Ectodermal cell (in vitro differentiated cells): ENCODE measurements around the gene SRRD.

ENCODE experiments used
- H3K27ac ChIP-seq: 2 replicates; pipeline ENCODE4 v1.7.0; 2013; ENCODE audit warnings: mild to moderate bottlenecking, low read depth, low read length; ENCODE audit not compliant: insufficient read depth, poor library complexity, severe bottlenecking
- H3K27me3 ChIP-seq: 2 replicates; pipeline ENCODE4 v1.7.0; 2013; ENCODE audit warnings: mild to moderate bottlenecking, low read length; ENCODE audit not compliant: insufficient read depth, control insufficient read depth, poor library complexity, severe bottlenecking
- H3K36me3 ChIP-seq: one replicate; pipeline ENCODE4 v1.7.0; 2013; ENCODE audit warnings: low read length; ENCODE audit not compliant: control insufficient read depth, insufficient read depth
- H3K4me1 ChIP-seq: one replicate; pipeline ENCODE4 v1.7.0; 2013; ENCODE audit warnings: low read length; ENCODE audit not compliant: control insufficient read depth, insufficient read depth
- H3K4me3 ChIP-seq: 2 replicates; pipeline ENCODE4 v1.7.0; 2013; ENCODE audit warnings: low read depth, low read length, control low read depth; ENCODE audit not compliant: insufficient read depth
- H3K9me3 ChIP-seq: 2 replicates; pipeline ENCODE4 v1.7.0; 2013; ENCODE audit warnings: mild to moderate bottlenecking, low read length, moderate library complexity; ENCODE audit not compliant: control insufficient read depth
- WGBS, 2 experiments: methylation state at CpG; one replicate each; pipeline ENCODE4 v1.1.7; 2013; ENCODE audit warnings: missing lambda C conversion rate in 2 of 2; 5-methylcytosine and 5-hydroxymethylcytosine counted together

The SRRD gene

DNA sequence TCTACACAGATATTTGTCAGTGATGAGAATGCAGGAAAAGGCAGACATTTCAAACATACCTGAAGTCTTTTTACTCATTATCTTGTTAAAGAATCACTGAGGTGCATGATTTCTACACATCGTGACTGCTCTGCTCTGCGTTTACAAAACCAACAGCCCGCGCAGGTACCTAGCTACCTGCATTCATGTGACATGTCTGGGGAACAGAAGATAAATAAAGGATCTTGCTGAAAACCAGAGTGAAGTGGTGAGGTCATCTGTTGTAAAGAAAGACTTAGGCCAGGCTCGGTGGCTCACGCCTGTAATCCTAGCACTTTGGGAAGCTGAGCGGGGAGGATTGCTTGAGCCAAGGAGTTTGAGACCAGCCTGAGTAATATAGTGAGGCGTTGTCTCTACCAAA is 38.9 kb upstream of the SRRD start:
- Histone ChIP-seq H3K27me3 (no peaks in the 10 kb centered on the region), H3K27ac (no peak overlapping the region), H3K9me3 (no peaks in the 10 kb centered on the region), H3K4me3 (no peak overlapping the region), H3K4me1 (no peaks in the 10 kb centered on the region), H3K36me3 (no peaks in the 10 kb centered on the region)
- 94 to 96% methylated on average over 8 of the region's 8 CpGs for WGBS, 2 experiments

DNA sequence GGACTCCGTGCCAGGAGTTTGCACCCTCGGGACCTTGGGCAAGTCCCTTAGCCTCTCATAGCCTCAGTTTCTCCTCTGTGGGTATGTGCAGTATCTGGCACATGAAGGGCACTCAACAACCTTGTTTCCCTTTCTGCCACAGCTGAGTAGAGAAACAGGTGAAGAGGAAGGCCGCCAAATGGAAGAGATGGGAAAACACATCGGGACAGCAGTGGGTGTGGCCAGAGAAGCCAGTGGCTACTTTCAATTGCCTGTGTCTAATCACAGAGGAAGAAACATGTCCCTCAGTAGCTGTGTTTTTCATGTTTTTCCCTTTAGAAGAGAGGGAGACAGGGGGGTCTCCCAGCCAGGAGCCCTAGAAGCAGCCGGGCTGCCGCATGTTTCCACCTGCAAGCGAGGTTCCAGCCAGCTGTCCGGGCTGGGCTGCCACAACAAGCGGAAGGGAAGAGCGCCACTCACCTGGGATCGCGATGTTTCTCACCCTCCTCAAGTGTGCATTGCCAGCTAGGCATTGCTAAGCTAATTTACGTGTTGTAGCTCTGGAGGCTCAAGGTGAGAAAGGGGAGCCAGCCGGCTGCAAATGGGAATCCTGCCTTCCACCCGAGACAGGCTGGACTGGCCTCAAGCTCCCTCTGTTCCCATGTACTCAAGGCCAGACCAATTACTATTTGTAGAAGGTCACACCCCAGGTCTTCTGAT is 38.0 kb upstream of the SRRD start:
- no peaks in the 10 kb centered on the region for H3K36me3 ChIP-seq
- no peak overlapping the region for H3K27ac ChIP-seq
- H3K4me3 ChIP-seq: no peak overlapping the region
- H3K4me1 ChIP-seq: no peaks in the 10 kb centered on the region
- 89 to 92% methylated on average over 15 of the region's 15 CpGs for WGBS, 2 experiments
- no peaks in the 10 kb centered on the region for H3K9me3 ChIP-seq
- no peaks in the 10 kb centered on the region for H3K27me3 ChIP-seq

DNA sequence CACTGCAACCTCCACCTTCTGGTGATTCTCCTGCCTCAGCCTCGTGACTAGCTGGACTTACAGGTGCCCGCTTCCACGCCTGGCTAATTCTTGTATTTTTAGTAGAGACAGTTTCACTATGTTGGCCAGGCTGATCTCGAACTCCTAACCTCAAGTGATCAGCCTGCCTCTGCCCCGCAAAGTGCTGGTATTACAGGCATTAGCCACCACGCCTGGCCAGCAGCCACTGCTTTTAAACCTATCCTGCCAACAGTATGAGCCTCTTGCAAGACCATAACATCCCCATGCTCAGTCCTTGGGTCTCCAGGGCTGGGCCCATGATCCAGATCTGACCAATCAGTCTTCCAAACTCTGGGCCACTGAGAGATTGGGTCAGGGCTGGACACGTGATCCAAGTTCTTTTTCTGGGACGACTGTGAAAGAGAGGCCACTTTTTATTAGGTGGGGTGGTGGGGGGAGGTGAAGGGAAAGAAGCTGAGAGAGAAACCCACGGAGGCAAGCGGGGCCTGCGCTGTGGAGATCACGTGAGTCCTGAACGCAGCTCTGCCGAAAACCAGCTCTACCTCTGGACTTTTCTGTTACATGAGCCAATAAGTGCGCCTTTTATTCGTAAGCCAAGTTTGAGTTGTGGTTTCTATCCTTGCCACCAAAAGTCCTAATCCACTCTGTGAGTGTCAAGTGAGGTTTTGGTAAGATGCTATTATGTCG is 36.7 kb upstream of the SRRD start:
- Histone ChIP-seq H3K27me3 (no peaks in the 10 kb centered on the region), H3K4me3 (no peak overlapping the region), H3K4me1 (no peaks in the 10 kb centered on the region), H3K9me3 (no peaks in the 10 kb centered on the region), H3K36me3 (no peaks in the 10 kb centered on the region), H3K27ac (no peak overlapping the region)
- WGBS, 2 experiments: 95% methylated on average over 17 of the region's 17 CpGs

DNA sequence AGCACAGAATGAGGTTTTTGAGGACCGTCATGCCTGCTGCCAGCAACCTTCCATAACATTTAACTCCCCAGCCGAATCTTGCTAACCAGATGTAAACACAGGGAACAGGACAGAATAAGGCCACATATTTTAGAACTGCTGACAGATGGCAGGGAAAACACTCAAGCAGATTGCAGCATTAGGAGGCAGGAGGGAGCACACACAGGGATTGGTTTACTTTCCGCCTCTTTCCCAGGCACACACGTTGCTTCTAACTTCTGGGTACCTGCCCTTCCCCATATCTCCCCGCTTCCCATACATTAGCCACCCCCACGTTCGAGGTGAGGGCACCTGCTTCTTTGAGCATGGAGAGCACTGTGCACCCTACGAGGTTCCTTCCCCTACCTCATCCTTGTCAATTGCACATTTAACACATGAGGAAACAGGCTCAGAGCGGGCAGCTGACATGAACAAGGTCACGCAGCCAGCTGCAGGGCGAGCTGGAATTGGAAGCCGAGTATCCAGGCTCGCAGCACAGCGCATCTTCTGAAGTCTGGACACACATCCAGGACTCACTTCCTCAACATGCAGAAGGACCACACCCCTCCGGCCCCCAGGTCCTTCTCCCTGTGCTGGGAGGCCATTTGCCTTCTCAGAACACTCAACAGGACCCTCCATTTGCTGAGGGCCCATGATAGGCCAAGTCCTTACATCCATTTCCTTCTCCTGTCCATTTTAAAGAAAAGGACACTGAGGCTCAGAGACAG is 35.9 kb upstream of the SRRD start:
- no peaks in the 10 kb centered on the region for H3K4me1 ChIP-seq
- WGBS, 2 experiments: 85 to 86% methylated on average over 15 of the region's 15 CpGs
- no peak overlapping the region for H3K27ac ChIP-seq

DNA sequence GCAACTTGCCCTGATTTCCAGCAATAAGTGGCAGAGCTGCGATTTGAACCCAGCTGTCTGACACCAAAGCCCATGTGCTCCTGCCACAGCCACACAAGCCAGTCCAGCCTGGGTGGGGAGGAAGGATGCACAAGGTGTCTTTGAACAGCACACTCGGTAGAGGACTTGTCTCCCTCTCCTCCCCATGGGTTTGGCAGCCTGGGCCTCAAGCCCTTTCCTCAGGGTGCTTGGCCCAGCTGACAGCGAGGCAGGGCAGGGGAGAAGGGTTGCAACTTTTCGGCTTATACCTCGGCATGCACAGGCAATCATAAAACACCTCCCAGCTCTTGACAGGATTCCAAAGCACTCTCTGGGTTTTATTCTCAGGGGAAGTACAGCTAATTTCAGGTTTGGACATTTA is 35.3 kb upstream of the SRRD start:
- Histone ChIP-seq H3K4me3 (no peak overlapping the region), H3K9me3 (no peaks in the 10 kb centered on the region), H3K27ac (no peak overlapping the region), H3K27me3 (no peaks in the 10 kb centered on the region), H3K36me3 (peaks cover 9% of the 10 kb centered on the region), H3K4me1 (no peaks in the 10 kb centered on the region)
- WGBS, 2 experiments: 92% methylated on average over 5 of the region's 5 CpGs

More for the DNA sequence above, 35.9 kb upstream of the SRRD start:
- H3K4me3 ChIP-seq: no peak overlapping the region
- H3K27me3 ChIP-seq: no peaks in the 10 kb centered on the region
- no peaks in the 10 kb centered on the region for H3K9me3 ChIP-seq
- peaks cover 3% of the 10 kb centered on the region for H3K36me3 ChIP-seq

DNA sequence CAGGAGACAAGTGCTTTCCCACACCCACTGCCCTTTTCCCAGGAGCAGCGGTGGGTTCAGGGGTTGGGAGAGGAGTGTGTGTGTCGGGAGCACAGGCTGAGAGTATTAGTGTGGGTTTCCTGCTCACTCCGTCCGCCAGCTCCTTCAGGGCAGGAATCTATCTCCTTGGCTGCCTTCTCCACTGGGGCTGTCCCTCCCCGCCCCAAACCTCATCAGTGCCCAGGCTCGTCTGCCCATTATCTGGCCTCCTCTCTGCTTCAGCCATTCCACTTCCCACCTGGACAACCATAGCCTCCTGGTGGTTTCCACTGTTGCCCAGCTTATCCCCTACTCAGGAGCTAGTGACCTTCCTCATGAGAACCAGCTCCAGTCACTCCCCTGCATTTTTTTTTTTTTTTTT is 34.7 kb upstream of the SRRD start:
- Histone ChIP-seq H3K9me3 (no peaks in the 10 kb centered on the region), H3K4me1 (no peaks in the 10 kb centered on the region), H3K27ac (no peak overlapping the region), H3K4me3 (no peak overlapping the region), H3K36me3 (peaks cover 15% of the 10 kb centered on the region), H3K27me3 (no peaks in the 10 kb centered on the region)
- WGBS, 2 experiments: 93% methylated on average over 6 of the region's 6 CpGs

DNA sequence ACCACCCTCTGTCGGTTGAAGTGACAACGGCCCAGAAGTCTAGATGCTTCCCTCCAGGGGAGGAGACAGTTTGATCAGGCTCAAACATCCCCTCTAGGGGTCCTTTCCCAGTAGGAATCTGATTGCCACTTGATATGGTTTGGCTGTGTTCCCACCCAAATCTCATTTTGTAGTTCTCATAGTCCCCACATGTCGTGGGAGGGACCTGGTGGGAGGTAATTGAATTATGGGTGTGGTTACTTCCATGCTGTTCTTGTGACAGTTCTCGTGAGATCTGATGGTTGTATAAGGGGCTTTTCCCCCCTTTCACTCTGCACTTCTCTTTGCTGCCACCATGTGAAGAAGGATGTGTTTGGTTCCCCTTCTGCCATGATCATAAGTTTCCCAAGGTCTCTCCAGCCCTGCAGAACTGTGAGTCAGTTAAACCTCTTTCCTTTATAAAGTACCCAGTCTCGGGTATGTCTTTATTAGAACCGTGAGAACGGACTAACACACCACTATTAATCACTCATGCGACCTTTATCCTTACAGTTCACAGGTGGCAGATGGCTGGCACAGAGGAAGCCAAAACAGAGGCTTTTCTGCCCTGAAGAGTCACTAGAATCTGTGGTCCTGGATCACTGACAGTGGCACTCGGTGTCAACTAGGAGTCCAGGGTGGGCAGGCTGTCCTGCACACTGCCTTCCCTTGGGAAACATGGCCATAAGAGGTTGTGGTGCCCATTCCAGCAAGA is 33.1 kb upstream of the SRRD start:
- no peaks in the 10 kb centered on the region for H3K4me1 ChIP-seq
- peaks cover 15% of the 10 kb centered on the region for H3K36me3 ChIP-seq
- H3K27ac ChIP-seq: no peak overlapping the region
- 92 to 94% methylated on average over 9 of the region's 9 CpGs for WGBS, 2 experiments
- no peaks in the 10 kb centered on the region for H3K9me3 ChIP-seq
- no peak overlapping the region for H3K4me3 ChIP-seq
- H3K27me3 ChIP-seq: no peaks in the 10 kb centered on the region

DNA sequence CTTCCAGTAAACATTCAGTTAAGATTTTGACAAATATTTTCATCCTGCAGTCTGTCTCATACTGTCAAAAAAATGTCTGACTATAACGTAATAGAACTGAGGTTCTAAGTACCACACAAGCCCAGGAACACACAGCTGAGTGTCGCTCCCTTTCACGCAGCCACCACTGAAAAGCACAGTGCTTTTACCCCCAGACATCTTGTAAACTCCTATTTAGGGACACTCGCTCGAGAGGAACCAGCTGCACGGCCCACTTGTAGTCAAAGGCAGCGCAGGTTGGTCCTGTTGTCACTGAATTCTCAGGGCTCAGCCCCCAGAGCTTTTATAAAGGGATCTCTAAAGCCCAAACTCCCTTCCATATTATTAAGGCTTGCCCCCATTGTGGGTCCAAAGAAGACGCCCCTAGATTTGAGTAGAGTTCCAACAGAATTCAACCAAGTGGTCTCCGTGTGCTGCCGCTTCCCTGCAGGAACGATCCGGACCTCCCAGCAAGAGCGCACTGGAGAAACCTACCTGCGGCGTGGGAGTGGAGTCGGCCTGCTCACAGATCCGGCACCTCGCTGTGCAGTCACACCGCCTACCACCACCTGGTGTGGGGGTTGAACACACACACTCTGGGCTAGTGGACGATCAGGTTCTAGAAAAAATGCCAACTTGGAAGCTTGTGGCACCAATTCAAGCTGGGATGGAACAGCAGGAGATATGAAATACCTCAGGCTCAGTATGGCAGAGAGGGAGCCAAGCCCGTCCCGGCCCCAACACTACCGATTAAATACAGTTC is 31.3 kb upstream of the SRRD start:
- no peak overlapping the region for H3K4me3 ChIP-seq
- H3K9me3 ChIP-seq: no peaks in the 10 kb centered on the region
- H3K36me3 ChIP-seq: peaks cover 21% of the 10 kb centered on the region
- 95 to 96% methylated on average over 23 of the region's 23 CpGs for WGBS, 2 experiments
- H3K27ac ChIP-seq: no peak overlapping the region
- H3K27me3 ChIP-seq: no peaks in the 10 kb centered on the region
- no peaks in the 10 kb centered on the region for H3K4me1 ChIP-seq

DNA sequence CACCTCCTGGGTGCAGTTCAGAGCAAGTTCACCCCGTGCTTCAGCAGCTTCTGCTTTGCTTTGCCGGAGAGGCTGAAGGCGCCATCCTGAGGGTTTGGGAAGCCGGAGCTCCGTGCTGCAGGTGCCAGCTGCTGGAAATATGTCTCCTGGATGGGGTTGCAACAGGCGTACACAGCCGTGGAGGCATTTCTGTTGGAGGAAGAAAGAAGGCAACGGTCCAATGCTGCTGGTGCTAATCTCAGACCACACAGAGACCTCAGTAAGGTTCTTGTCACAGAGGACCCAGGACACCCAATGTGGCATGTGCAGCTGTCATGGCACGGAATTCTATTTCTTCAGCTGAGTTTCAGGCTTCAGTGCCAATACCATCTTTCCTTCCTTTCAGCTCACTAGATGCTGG is 30.5 kb upstream of the SRRD start:
- WGBS, 2 experiments: 94 to 96% methylated on average over 9 of the region's 9 CpGs
- H3K36me3 ChIP-seq: peaks cover 29% of the 10 kb centered on the region
- no peak overlapping the region for H3K4me3 ChIP-seq
- no peaks in the 10 kb centered on the region for H3K27me3 ChIP-seq
- no peaks in the 10 kb centered on the region for H3K9me3 ChIP-seq
- no peaks in the 10 kb centered on the region for H3K4me1 ChIP-seq
- no peak overlapping the region for H3K27ac ChIP-seq
